PC-9 (cell line): ENCODE results near the gene CAMTA1. TPM values are rescaled to one million over a fixed set of nuclear protein-coding genes. Genes with fewer than 3 reads are reported as not detected.

Experiments
- BruUV-seq: library from RNA; stranded (reverse); fragments of 400-500 nt; replicated peaks from 2 replicates; lab custom pipeline; 2021; lab: Mats Ljungman, UMichigan
- CTCF ChIA-PET: fragments of 300-600 bp; sonication (Branson Sonifier 250); formaldehyde crosslinking; loops from one replicate; lab custom pipeline; 2022; ENCODE audit warnings: antibody characterized with exemption; lab: Charles Lee
- POLR2A ChIA-PET: fragments of 300-600 bp; sonication (Branson Sonifier 250); formaldehyde crosslinking; loops from one replicate; lab custom pipeline; 2022; ENCODE audit warnings: antibody characterized with exemption; ENCODE audit not compliant: unreplicated experiment; lab: Charles Lee
- DNase-seq, 2 experiments: peaks; one replicate each; pipeline versions ENCODE4 v3.0.0 to v3.0.0-alpha.2; 2015 to 2022; ENCODE audit warnings: mixed read lengths in 1 of 2
- H2AFZ ChIP-seq: fragments of 200-600 bp; sonication (generic); 2 replicates; pipeline ENCODE4 v1.8.1; 2017; ENCODE audit warnings: antibody characterized with exemption
- H3F3A ChIP-seq: fragments of 200-600 bp; sonication (generic); 2 replicates; pipeline ENCODE4 v1.8.1; 2017; ENCODE audit warnings: antibody characterized with exemption, mild to moderate bottlenecking, low read depth; ENCODE audit not compliant: insufficient read depth
- H3K27ac ChIP-seq: fragments of 200-600 bp; sonication (generic); 2 replicates; pipeline ENCODE4 v1.6.1; 2016; ENCODE audit warnings: mixed run types
- H3K27me3 ChIP-seq: fragments of 200-600 bp; sonication (generic); 2 replicates; pipeline ENCODE4 v1.6.1; 2016; ENCODE audit warnings: low read depth, mixed run types; ENCODE audit not compliant: insufficient read depth
- H3K36me3 ChIP-seq: fragments of 200-600 bp; sonication (generic); 2 replicates; pipeline ENCODE4 v1.6.1; 2016; ENCODE audit warnings: low read depth, mixed run types
- H3K4me1 ChIP-seq: fragments of 200-600 bp; sonication (generic); replicated peaks from 2 replicates; pipeline ENCODE4 v1.6.1; 2016; ENCODE audit warnings: mixed run types; ENCODE audit not compliant: insufficient read depth
- H3K4me2 ChIP-seq: fragments of 200-600 bp; sonication (generic); 2 replicates; pipeline ENCODE4 v1.6.1; 2017; ENCODE audit warnings: mixed run types
- H3K4me3 ChIP-seq: fragments of 200-600 bp; sonication (generic); 2 replicates; pipeline ENCODE4 v1.6.1; 2016; ENCODE audit warnings: mixed run types
- H3K79me2 ChIP-seq: fragments of 200-600 bp; sonication (generic); 2 replicates; pipeline ENCODE4 v1.6.1; 2017; ENCODE audit warnings: low read depth, mixed run types
- H3K9me2 ChIP-seq: fragments of 200-600 bp; sonication (generic); 2 replicates; pipeline ENCODE4 v1.8.1; 2017; ENCODE audit warnings: mild to moderate bottlenecking; ENCODE audit not compliant: insufficient read depth
- H3K9me3 ChIP-seq: fragments of 200-600 bp; sonication (generic); 2 replicates; pipeline ENCODE4 v1.8.1; 2016; ENCODE audit warnings: low read depth; ENCODE audit not compliant: insufficient read depth
- H4K20me1 ChIP-seq: fragments of 200-600 bp; sonication (generic); 2 replicates; pipeline ENCODE4 v1.8.1; 2017; ENCODE audit not compliant: insufficient read depth
- EZH2 ChIP-seq: fragments of 200-600 bp; sonication (generic); IDR thresholded peaks from 2 replicates; pipeline ENCODE4 v1.8.0; 2017; ENCODE audit warnings: antibody characterized with exemption, low read depth
- intact Hi-C: fragments of 100-400 bp; cut with micrococcal nuclease; formaldehyde crosslinking; loops from one replicate; pipeline ENCODE4 v1.10.0; 2022; ENCODE audit not compliant: unreplicated experiment
- total RNA-seq: library from RNA; stranded (reverse); gene quantifications from 2 replicates; pipeline ENCODE4 v1.2.3, GENCODE V29; 2021
- TF ChIP-seq, protein P1 (sequence below): fragments of 200-600 bp; sonication (generic); conservative IDR thresholded peaks from 2 replicates; pipeline ENCODE4 v1.6.1; 2017; ENCODE audit warnings: mixed run types, antibody characterized with exemption, mild to moderate bottlenecking, moderate library complexity

The CAMTA1 gene
- total RNA-seq, 1 experiment from 2014 or later: 72.3 TPM

DNA sequence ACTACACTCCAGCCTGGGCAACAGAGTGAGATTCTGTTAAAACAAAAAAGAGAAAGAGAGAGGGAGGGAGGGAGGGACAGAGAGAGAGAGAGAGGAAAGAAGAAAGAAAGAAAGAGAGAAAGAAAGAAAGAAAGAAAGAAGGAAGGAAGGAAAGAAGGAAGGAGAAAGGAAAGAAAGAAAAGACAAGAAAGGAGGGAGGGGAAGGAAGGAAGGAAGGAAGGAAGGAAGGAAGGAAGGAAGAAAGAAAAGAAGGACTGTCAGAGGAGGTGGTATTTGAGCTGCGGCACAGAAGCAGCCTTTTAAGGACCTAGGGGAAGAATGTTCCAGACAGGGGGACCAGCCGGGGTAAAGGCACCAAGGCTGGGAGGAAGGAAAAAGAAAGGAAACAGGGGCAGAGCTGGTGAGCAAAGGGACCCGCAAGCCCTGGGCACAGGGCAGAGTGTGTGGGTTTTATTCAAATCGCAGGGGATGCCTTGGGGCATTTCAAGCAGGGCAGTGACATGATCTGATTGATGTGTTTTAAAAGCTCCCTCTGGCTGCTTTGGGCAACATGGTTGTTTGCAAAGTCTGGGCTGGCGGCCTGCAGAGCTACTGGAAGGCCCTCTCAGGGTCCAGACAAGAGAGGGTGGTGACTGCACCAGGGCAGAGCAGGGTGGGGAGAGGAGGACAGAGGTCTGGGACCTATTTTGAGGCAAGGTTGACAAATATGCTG is 808.9 kb downstream of the CAMTA1 start:
- Histone ChIP-seq H4K20me1 (no peaks in the 10 kb centered on the region), H3K4me1 (no peaks in the 10 kb centered on the region), H2AFZ (no peak overlapping the region), H3F3A (no peaks in the 10 kb centered on the region), H3K9me2 (no peaks in the 10 kb centered on the region), H3K4me2 (no peak overlapping the region), H3K36me3 (no peaks in the 10 kb centered on the region), H3K79me2 (no peaks in the 10 kb centered on the region), H3K4me3 (no peak overlapping the region), H3K27ac (no peak overlapping the region), H3K9me3 (no peaks in the 10 kb centered on the region), H3K27me3 (peaks cover 63% of the 10 kb centered on the region)
- TF ChIP-seq EZH2: no peak
- TF ChIP-seq, protein P1, sequence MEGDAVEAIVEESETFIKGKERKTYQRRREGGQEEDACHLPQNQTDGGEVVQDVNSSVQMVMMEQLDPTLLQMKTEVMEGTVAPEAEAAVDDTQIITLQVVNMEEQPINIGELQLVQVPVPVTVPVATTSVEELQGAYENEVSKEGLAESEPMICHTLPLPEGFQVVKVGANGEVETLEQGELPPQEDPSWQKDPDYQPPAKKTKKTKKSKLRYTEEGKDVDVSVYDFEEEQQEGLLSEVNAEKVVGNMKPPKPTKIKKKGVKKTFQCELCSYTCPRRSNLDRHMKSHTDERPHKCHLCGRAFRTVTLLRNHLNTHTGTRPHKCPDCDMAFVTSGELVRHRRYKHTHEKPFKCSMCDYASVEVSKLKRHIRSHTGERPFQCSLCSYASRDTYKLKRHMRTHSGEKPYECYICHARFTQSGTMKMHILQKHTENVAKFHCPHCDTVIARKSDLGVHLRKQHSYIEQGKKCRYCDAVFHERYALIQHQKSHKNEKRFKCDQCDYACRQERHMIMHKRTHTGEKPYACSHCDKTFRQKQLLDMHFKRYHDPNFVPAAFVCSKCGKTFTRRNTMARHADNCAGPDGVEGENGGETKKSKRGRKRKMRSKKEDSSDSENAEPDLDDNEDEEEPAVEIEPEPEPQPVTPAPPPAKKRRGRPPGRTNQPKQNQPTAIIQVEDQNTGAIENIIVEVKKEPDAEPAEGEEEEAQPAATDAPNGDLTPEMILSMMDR: no peak
- ChIA-PET CTCF (no interaction called here), POLR2A (no interaction called here)
- intact Hi-C loops: no loop called here
- DNase-seq: no peak
- BruUV-seq: no TSS peak

DNA sequence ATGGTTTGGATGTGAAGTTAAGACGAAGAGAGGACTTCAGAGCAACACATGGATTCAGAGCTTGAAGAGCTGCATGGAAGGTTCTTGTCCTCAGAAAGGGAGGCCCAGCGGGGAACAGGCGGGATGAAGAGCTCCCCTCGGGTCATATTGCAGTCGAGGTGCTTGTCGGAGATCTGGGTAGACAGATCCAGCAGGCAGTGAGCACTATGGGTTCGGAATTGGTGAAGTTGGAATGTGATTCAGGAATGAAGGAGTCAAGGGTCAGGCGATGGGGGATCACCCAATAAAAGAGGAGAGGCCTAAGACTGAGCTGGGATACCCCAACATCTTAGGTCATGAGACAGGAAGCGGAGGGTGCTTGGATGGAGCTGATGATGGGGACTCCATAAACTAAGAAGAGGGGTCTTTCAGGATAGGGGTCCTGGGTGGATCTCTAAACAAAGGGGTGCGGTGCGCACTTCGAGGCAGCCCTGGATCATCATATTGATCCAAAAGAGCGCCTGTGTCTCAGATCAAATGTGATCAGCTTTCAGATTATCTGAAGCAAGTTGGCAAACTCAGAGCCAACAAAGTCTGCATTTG is 809.6 kb downstream of the CAMTA1 start:
- no peak overlapping the region for H3K4me3 ChIP-seq
- no peaks in the 10 kb centered on the region for H4K20me1 ChIP-seq
- no peak overlapping the region for H3K27ac ChIP-seq
- BruUV-seq: no TSS peak
- no peaks in the 10 kb centered on the region for H3K36me3 ChIP-seq
- no peaks in the 10 kb centered on the region for H3K79me2 ChIP-seq
- CTCF ChIA-PET: no interaction called here
- no peaks in the 10 kb centered on the region for H3K9me3 ChIP-seq
- TF ChIP-seq EZH2: no peak
- TF ChIP-seq, protein P1: no peak
- H3K9me2 ChIP-seq: no peaks in the 10 kb centered on the region
- no peak overlapping the region for H2AFZ ChIP-seq
- POLR2A ChIA-PET: no interaction called here
- intact Hi-C loops: no loop called here
- peaks cover 57% of the 10 kb centered on the region for H3K27me3 ChIP-seq
- H3K4me2 ChIP-seq: no peak overlapping the region
- no peaks in the 10 kb centered on the region for H3F3A ChIP-seq
- no peaks in the 10 kb centered on the region for H3K4me1 ChIP-seq
- DNase-seq: no peak

DNA sequence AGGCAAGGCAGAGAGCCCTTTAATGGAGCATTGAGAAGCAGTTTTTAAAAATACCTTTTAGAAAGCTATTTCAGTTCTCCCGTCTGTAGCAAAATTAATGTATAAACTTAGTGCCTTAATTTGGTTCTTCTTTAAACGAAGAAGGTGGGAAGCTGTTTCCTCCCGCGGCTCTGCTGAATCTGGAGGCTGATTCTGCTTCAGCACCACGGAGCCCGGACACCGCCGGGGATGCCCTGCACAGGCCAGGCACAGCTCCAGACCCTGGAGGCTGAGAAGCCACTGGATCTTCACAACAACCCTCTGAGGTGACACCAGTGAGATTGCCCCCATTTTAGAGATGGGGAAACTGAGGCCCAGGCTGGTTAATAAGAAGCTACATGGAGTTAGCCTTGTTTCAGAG is 810.1 kb downstream of the CAMTA1 start:
- no peak for TF ChIP-seq EZH2
- TF ChIP-seq, protein P1: no peak

More for the DNA sequence above, 810.1 kb downstream of the CAMTA1 start:
- no peak for DNase-seq
- H3K36me3 ChIP-seq: no peaks in the 10 kb centered on the region
- ChIA-PET POLR2A (no interaction called here), CTCF (no interaction called here)
- no peaks in the 10 kb centered on the region for H3K79me2 ChIP-seq
- H3K4me1 ChIP-seq: no peaks in the 10 kb centered on the region
- no peaks in the 10 kb centered on the region for H3K9me2 ChIP-seq
- intact Hi-C loops: no loop called here
- no peak overlapping the region for H3K27ac ChIP-seq
- no peaks in the 10 kb centered on the region for H3F3A ChIP-seq
- H3K9me3 ChIP-seq: no peaks in the 10 kb centered on the region
- no peak overlapping the region for H3K4me3 ChIP-seq
- BruUV-seq: no TSS peak
- H3K4me2 ChIP-seq: no peak overlapping the region
- peaks cover 51% of the 10 kb centered on the region for H3K27me3 ChIP-seq
- H2AFZ ChIP-seq: no peak overlapping the region
- H4K20me1 ChIP-seq: no peaks in the 10 kb centered on the region
